Measurements from ENCODE around the gene KRT86.
"Not testable (repeated sequence)": the region's sequence is repeated elsewhere in the genome, so short reads cannot be mapped to it uniquely, and the experiment has no call there.

Gene KRT86

GRCh38 chr12:52343550-52343949 is 69.1 kb downstream of the KRT86 start:
- DNase-seq, result no peak

GRCh38 chr12:52344111-52344510 is 69.7 kb downstream of the KRT86 start:
- DNase-seq, result no peak

GRCh38 chr12:52345041-52345440 is 70.6 kb downstream of the KRT86 start:
- DNase-seq, result not testable (repeated sequence)

- peak; percentile 36 to 51 for DNase-seq
Observed at GRCh38 chr12:52346593-52346992, 72.1 kb downstream of the KRT86 start.

- DNase-seq, result no peak
Observed at GRCh38 chr12:52347016-52347415, 72.6 kb downstream of the KRT86 start.

- no peak for DNase-seq
Observed at GRCh38 chr12:52347551-52348510, 73.4 kb downstream of the KRT86 start.

GRCh38 chr12:52349196-52349595 is 74.8 kb downstream of the KRT86 start:
- DNase-seq, result no peak

GRCh38 chr12:52350021-52350620 is 75.7 kb downstream of the KRT86 start:
- no peak for DNase-seq

- no peak for DNase-seq
Observed at GRCh38 chr12:52350786-52351185, 76.3 kb downstream of the KRT86 start.

GRCh38 chr12:52351196-52352059 is 77.0 kb downstream of the KRT86 start:
- DNase-seq, result peak; percentile 14 to 29

- no peak for DNase-seq
Observed at GRCh38 chr12:52352951-52353350, 78.5 kb downstream of the KRT86 start.

GRCh38 chr12:52353766-52354165 is 79.3 kb downstream of the KRT86 start:
- no peak for DNase-seq

GRCh38 chr12:52354200-52354599 is 79.8 kb downstream of the KRT86 start:
- no peak for DNase-seq

GRCh38 chr12:52355176-52355575 is 80.7 kb downstream of the KRT86 start:
- DNase-seq, result no peak

- no peak for DNase-seq
Observed at GRCh38 chr12:52356031-52356761, 81.8 kb downstream of the KRT86 start.

GRCh38 chr12:52356762-52357580 is 82.5 kb downstream of the KRT86 start:
- no peak for DNase-seq
